HEK293T (cell line): ENCODE results near the gene EIF4G3.
A peak's percentile ranks its signal among the peaks of the same experiment; 100 is the strongest.

Experiments used
- CTCF ChIA-PET: fragments of 350-600 bp; formaldehyde crosslinking; extraction: SDS; loops from one replicate; lab custom pipeline; 2021; ENCODE audit warnings: antibody characterized with exemption, inconsistent platforms; lab: Yijun Ruan, JAX
- POLR2A ChIA-PET: fragments of 350-600 bp; formaldehyde crosslinking; extraction: SDS; loops from one replicate; lab custom pipeline; 2020; ENCODE audit warnings: antibody characterized with exemption, inconsistent platforms; lab: Yijun Ruan, JAX
- DNase-seq: peaks from one replicate; pipeline ENCODE4 v3.0.0; 2012; ENCODE audit warnings: mixed read lengths; ENCODE audit errors: extremely low spot score
- ARNT ChIP-seq: fragments of 450-650 bp; IDR thresholded peaks from 2 replicates; pipeline ENCODE4 v1.6.1; 2017; ENCODE audit warnings: mild to moderate bottlenecking
- BHLHE40 ChIP-seq: fragments of 450-650 bp; IDR thresholded peaks from 2 replicates; pipeline ENCODE4 v1.6.1; 2016; ENCODE audit warnings: mild to moderate bottlenecking, moderate library complexity, borderline replicate concordance
- CTBP1 ChIP-seq: fragments of 450-650 bp; IDR thresholded peaks from 2 replicates; pipeline ENCODE4 v1.6.1; 2016; ENCODE audit warnings: borderline replicate concordance
- ELF4 ChIP-seq: fragments of 450-650 bp; IDR thresholded peaks from 2 replicates; pipeline ENCODE4 v1.6.1; 2017; ENCODE audit warnings: antibody characterized with exemption
- FOXA1 ChIP-seq: fragments of 450-650 bp; IDR thresholded peaks from 2 replicates; pipeline ENCODE4 v1.6.1; 2016; ENCODE audit warnings: mild to moderate bottlenecking
- FOXK2 ChIP-seq: fragments of 450-650 bp; IDR thresholded peaks from 2 replicates; pipeline ENCODE4 v1.6.1; 2016; ENCODE audit warnings: mild to moderate bottlenecking
- FOXM1 ChIP-seq: fragments of 450-650 bp; IDR thresholded peaks from 2 replicates; pipeline ENCODE4 v1.6.1; 2017; ENCODE audit warnings: mild to moderate bottlenecking, borderline replicate concordance
- HDGF ChIP-seq: fragments of 450-650 bp; IDR thresholded peaks from 2 replicates; pipeline ENCODE4 v1.6.1; 2017; ENCODE audit warnings: antibody characterized with exemption, borderline replicate concordance
- L3MBTL2 ChIP-seq: fragments of 450-650 bp; conservative IDR thresholded peaks from 2 replicates; pipeline ENCODE4 v1.6.1; 2016; ENCODE audit warnings: mild to moderate bottlenecking
- LEF1 ChIP-seq: fragments of 450-650 bp; IDR thresholded peaks from 2 replicates; pipeline ENCODE4 v1.6.1; 2017; ENCODE audit warnings: mild to moderate bottlenecking, borderline replicate concordance
- NFRKB ChIP-seq: fragments of 450-650 bp; IDR thresholded peaks from 2 replicates; pipeline ENCODE4 v1.6.1; 2016; ENCODE audit warnings: mild to moderate bottlenecking, moderate library complexity
- SP1 ChIP-seq: fragments of 450-650 bp; IDR thresholded peaks from 2 replicates; pipeline ENCODE4 v1.6.1; 2017
- SUZ12 ChIP-seq: fragments of 450-650 bp; IDR thresholded peaks from 2 replicates; pipeline ENCODE4 v1.6.1; 2016; ENCODE audit warnings: mild to moderate bottlenecking
- TARDBP ChIP-seq: fragments of 450-650 bp; IDR thresholded peaks from 2 replicates; pipeline ENCODE4 v1.6.1; 2016
- ZNF384 ChIP-seq: fragments of 450-650 bp; IDR thresholded peaks from 2 replicates; pipeline ENCODE4 v1.6.1; 2016
- TF ChIP-seq, protein P1 (sequence below): fragments of 450-650 bp; IDR thresholded peaks from 2 replicates; pipeline ENCODE4 v1.6.1; 2016

EIF4G3 gene

DNA sequence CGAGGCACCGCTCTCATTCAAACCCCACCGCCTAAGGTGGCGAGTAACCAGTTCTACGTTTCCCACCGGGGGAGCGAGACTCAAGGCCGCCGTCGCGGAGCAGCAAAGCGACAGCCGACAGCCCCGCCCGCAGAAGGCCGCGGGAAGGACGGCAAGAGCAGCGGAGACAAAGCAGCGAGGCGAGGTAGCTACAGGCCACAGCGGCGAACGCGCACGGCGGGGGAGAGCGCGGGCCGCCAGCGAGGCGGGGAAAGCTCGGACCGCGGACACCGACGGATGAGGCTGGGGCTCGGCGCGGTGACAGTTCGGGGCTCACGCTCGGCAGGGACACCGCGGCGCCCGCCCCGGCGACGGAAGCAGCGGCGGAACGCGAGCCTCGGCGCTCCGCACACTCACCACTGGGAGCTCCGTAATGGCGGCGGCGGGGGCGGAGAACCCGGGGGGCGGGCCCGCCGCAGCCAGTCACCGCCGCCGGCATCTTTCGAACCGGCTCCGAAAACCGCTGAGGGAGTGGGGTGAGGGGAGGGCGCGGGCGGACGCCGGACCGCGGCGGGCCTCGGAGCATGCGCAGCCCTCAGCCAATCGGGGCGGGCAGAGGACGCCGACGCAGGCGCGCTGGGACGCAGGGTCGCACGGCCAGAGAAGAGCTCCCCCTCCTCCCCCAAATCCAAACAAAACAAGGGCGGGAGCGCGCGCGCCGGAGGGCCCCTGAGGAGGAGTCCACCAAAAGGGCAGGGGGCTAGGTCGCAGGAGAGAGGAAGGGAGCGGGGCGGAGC lies 390.3 kb downstream of the EIF4G3 start:
- TF ChIP-seq FOXM1 (peak; percentile 100), FOXK2 (no peak), SUZ12 (no peak), SP1 (no peak), CTBP1 (no peak), BHLHE40 (no peak), ARNT (0 out of 2 replicates have a peak, but pooled peaks have one; percentile 16)
- TF ChIP-seq, protein P1, sequence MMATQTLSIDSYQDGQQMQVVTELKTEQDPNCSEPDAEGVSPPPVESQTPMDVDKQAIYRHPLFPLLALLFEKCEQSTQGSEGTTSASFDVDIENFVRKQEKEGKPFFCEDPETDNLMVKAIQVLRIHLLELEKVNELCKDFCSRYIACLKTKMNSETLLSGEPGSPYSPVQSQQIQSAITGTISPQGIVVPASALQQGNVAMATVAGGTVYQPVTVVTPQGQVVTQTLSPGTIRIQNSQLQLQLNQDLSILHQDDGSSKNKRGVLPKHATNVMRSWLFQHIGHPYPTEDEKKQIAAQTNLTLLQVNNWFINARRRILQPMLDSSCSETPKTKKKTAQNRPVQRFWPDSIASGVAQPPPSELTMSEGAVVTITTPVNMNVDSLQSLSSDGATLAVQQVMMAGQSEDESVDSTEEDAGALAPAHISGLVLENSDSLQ, result no peak
- ChIA-PET POLR2A (interaction anchor here (0.6 to 2.5 kb wide), 46 partner anchors 9 to 874 kb away, joined by 3 to 18 read pairs (median 3); partner anchors contain the start of genes DDOST, KIF17 and PINK1), CTCF (no interaction called here)
- peak; percentile 95 for DNase-seq

DNA sequence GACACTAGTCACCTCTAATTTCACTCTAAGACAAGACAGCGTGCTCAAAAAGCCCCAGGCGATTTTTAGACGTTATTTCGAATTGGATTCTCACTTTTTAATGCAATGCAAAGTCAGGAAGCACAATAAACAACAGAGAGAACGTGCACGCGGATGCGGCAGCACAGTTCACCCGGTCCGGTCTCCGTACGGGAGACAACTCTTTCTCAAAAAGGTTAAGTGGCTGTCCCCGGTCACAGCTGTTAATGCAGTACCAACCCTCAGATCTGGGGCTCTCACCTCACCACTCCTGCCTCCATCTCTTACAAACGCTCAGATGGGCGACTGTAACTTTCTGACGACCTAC lies 390.8 kb downstream of the EIF4G3 start:
- peak; percentile 11 for DNase-seq
- ChIA-PET CTCF (no interaction called here), POLR2A (interaction anchor here (0.8 to 2.5 kb wide), 25 partner anchors 9 to 875 kb away, joined by 3 to 18 read pairs (median 4); partner anchors contain the start of gene DDOST)
- TF ChIP-seq LEF1, result no peak
- TF ChIP-seq FOXA1, result no peak
- TF ChIP-seq HDGF, result no peak
- no peak for TF ChIP-seq NFRKB
- TF ChIP-seq SUZ12, result no peak
- TF ChIP-seq ARNT, result no peak
- TF ChIP-seq FOXK2, result no peak
- no peak for TF ChIP-seq FOXM1
- TF ChIP-seq ELF4, result no peak
- TF ChIP-seq SP1, result no peak
- no peak for TF ChIP-seq BHLHE40

DNA sequence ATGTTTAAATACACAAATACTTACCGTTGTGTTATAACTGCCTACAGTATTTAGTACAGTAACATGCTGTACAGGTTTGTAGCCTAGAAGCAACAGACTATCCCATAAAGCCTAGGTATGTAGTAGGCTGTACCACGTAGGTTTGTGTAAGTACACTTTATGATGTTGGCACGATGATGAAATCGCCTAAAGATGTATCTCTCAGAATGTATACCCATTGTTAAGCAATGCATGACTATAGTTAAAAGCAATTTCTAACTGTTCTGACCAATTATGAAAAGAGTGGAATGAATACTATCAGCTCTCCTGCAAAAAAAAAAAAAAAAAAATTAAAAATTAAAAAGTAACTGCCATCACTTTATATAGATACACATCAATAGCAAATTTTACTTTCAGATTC lies 401.0 kb downstream of the EIF4G3 start:
- TF ChIP-seq ELF4 (no peak), TARDBP (no peak), ARNT (no peak), NFRKB (no peak), FOXM1 (no peak), LEF1 (no peak), FOXA1 (no peak), HDGF (no peak), ZNF384 (no peak), CTBP1 (no peak)
- TF ChIP-seq, protein P1, result no peak
- no peak for DNase-seq
- CTCF ChIA-PET, result no interaction called here
- POLR2A ChIA-PET, result interaction anchor here (3.2 kb wide), 1 partner anchor 11 kb away, joined by 15 read pairs; the partner anchor contains the start of gene HP1BP3

DNA sequence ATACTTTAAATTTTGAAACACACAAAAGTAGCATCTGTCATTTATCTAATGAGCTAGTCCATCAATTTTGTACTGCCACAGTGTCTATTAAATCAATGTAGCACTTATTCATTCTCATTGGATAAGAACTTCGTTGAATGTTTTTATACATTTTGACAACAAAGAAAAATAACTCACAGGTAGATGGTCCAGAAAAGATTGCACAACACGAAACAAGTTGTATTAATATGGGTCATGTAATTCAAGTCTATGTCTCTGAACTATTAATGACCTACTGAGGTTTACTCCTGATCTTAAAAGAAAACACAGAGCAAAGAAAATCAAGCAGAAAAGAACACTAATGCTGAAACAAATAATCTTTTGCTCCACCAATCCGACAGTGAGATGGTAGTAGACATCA lies 404.9 kb downstream of the EIF4G3 start:
- no peak for TF ChIP-seq FOXK2
- no peak for TF ChIP-seq FOXA1
- TF ChIP-seq ZNF384, result no peak
- TF ChIP-seq NFRKB, result no peak
- no peak for TF ChIP-seq CTBP1
- TF ChIP-seq HDGF, result no peak
- no peak for TF ChIP-seq TARDBP
- no peak for TF ChIP-seq LEF1
- no peak for TF ChIP-seq BHLHE40
- TF ChIP-seq L3MBTL2, result no peak
- TF ChIP-seq FOXM1, result no peak
- no peak for TF ChIP-seq SP1
- TF ChIP-seq, protein P1, result no peak
- TF ChIP-seq ELF4, result no peak
- TF ChIP-seq ARNT, result no peak
- TF ChIP-seq SUZ12, result no peak
- no peak for DNase-seq
- ChIA-PET CTCF (no interaction called here), POLR2A (interaction anchor here (0.9 kb wide), 1 partner anchor 15 kb away, joined by 5 read pairs; the partner anchor contains the start of gene HP1BP3)

DNA sequence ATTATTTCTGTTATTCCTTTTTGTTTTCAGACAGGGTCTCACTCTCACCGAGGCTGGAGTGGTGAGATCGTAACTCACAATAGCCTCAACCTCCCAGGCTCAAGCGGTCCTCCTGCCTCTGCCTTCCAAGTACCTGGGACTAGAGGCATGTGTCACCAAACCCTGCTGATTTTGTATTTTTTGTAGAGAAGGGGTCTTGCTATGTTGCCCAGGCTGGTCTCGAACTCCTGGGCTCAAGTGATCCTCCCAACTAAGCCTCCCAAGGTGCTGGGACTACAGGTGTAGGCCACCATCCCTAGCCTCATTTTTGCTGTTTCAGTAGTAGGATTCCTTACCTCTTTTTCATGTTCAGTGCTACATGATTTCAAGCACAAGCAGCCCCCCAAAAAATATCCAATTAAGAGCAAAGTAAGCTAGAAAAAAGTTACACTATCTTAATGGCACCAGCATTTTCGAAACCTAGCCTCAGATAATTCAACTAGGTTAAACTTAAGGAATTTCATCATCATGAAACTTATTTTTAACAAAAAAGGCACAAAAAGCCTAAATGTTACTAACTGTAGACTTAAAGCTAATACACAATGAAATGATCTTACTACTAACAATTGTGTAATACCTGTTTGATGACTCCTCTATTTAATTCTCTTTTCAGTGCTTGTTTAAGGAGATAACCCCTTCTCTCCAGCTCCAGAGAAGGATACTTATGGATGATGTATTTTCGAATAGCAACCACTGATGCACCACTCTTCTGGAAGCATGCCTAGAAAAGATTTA lies 406.2 kb downstream of the EIF4G3 start:
- POLR2A ChIA-PET, result no interaction called here
- CTCF ChIA-PET, result no interaction called here
- no peak for TF ChIP-seq CTBP1
- no peak for TF ChIP-seq ELF4
- no peak for TF ChIP-seq SUZ12
- TF ChIP-seq ARNT, result no peak
- no peak for TF ChIP-seq FOXK2
- TF ChIP-seq L3MBTL2, result no peak
- DNase-seq, result no peak

DNA sequence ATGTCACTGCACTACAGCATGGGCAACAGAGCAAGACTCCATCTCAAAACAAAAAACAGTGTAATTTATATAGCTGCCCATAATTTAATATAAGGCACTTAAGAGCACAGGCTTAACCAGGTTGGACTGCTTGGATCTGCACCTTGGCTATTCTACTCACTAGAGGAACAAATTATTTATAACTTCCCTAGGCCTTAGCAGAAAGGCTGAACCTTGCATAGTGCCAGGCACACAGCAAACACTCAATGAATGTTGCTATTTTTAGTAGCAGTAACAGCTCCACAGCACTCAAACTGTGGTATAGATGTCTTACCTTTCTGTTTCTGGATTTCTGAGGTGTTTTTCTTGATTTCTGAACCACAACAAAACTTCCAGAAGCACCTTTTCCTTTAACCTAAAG lies 409.4 kb downstream of the EIF4G3 start:
- no peak for DNase-seq
- CTCF ChIA-PET, result interaction anchor here (0.6 to 0.9 kb wide), 2 partner anchors 21 to 71 kb away, joined by 3 read pairs; no protein-coding TSS in a partner anchor
- POLR2A ChIA-PET, result interaction anchor here (3.2 kb wide), 1 partner anchor 19 kb away, joined by 12 read pairs; the partner anchor contains the start of gene HP1BP3
- TF ChIP-seq FOXM1, result no peak
- no peak for TF ChIP-seq BHLHE40
- no peak for TF ChIP-seq TARDBP
- no peak for TF ChIP-seq SUZ12
- TF ChIP-seq HDGF, result no peak
- no peak for TF ChIP-seq SP1
- TF ChIP-seq L3MBTL2, result no peak
- TF ChIP-seq ARNT, result no peak
- no peak for TF ChIP-seq ZNF384
- TF ChIP-seq, protein P1, result no peak
- TF ChIP-seq FOXA1, result no peak
- no peak for TF ChIP-seq CTBP1
- no peak for TF ChIP-seq FOXK2
- no peak for TF ChIP-seq NFRKB
- no peak for TF ChIP-seq ELF4
- no peak for TF ChIP-seq LEF1
